Stimulated activated CD4-positive, alpha-beta T cell treated with anti-CD3 and anti-CD28 coated beads, Interleukin-2, amount 100 ng/mL, for 48 hours (primary cell): ENCODE results near the gene SPAG8.

Experiments used
- DNase-seq, 2 donors: peaks; one replicate each; pipeline ENCODE4 v3.0.0-alpha.2; 2020

Gene SPAG8, protein sequence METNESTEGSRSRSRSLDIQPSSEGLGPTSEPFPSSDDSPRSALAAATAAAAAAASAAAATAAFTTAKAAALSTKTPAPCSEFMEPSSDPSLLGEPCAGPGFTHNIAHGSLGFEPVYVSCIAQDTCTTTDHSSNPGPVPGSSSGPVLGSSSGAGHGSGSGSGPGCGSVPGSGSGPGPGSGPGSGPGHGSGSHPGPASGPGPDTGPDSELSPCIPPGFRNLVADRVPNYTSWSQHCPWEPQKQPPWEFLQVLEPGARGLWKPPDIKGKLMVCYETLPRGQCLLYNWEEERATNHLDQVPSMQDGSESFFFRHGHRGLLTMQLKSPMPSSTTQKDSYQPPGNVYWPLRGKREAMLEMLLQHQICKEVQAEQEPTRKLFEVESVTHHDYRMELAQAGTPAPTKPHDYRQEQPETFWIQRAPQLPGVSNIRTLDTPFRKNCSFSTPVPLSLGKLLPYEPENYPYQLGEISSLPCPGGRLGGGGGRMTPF

DNA sequence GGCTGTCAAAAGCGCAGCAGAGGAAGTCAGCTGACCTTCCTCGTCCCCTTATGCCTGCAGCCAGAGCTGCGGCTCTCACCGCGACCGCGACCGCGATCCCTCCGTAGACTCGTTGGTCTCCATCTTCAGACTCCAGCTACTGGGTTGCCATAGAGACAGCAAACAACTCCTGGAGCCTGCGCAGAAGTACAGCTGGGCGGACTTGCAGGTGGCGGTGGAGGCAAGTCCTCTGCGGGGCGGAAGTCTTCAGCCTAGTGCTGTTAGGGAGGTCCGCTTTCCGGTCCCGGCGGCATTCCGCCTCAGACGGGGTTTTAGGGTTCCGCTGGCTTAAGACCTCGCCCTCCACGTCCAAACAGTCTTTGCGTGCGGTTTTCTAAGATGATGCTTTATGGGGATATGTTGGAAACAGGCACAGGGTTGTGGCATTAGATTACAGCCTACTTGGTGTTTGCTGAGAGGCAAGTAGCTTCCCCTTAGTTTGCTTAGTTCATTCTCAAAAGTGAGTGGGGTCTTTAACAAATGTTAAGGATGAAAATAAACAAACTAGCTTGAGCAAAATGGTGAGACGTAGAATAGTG lies at the start of gene SPAG8:
TSS of gene SPAG8 (minus strand) at position 238 of the 578 bp plus-strand sequence. CDS start at position 123, 115 bp downstream.
- DNase-seq = peak; percentile 80 to 88

DNA sequence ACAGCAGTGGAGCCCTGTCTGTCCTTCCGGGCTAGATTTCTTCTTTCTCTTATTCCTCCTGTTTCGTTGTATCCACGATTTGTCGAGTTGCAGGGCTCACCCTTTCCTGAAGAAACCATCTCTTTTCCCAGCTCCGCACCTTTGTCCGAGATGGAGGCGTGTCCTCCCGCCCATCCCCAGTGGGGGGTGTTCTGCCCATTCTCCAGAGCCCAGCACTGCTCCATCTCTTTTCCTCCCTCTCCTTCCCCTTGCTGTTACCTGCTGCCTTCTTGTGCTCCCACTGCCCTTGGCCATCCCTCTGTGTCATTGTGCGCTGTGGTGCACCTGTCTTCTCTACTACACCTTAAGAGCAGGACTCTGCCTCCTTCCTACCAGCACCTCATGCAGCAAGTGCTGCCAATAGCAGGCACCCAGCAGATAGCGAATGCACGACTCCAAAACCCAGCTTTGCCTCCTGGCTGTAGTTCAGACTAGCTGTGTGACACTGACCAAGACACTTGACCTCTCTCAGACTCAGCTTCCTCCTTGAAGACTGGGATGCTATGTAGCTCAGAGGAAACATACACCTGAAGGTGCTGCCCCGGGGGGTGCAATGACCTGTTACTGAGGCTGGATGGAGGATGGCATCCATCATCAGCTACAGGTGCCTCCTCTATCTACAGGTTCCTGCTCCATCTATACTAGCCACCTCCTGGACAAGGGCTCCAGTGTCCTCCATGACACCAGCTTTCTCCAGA lies 49.3 kb upstream of the SPAG8 start:
- no peak for DNase-seq

DNA sequence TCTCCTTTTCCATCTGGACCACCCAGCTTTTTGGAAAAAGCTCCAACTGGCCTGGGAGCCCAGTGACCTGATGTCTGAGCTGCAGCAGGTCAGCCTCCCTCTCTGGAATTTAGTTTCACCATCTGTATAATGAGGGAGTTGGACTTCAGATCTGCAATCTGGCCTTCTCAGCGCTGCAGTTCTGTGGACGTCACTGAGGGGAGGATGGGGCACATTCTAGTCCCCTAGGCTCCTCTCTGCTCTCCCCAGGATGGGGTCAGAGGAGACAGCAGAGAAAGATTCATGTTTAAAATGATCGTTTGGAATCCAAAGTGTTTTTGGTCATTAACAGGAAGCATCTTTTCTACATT lies 47.9 kb upstream of the SPAG8 start:
- DNase-seq = no peak

DNA sequence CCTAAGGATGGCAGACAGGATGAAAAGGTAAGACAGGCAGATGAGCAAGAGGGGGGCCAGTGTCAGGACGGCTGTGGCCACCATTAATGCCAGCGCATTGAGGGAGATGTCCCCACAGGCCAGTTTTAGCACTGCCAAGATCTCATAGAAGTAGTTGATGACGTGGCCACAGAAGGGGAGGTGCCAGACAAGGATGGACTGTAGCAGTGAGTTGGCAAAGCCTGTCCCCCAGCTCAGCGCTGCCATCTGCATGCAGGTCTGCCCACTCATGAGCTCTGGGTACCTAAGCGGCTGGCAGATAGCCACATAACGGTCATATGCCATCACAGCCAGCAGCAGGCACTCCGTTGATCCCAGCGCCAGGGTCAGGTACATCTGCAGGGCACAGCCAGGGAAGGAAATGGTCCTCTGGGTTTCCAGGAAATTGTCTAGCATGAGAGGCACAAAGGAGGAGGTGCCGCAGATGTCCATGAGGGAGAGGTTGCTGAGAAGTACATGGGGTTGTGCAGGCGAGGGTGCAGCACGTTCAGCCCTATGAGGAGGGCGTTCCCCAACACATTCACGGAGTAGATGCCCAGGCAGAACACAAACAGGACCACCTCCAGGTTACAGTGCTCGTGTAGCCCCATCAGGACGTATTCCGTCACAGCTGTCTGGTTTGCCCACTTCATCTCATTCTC lies 47.4 kb upstream of the SPAG8 start:
- DNase-seq = no peak

DNA sequence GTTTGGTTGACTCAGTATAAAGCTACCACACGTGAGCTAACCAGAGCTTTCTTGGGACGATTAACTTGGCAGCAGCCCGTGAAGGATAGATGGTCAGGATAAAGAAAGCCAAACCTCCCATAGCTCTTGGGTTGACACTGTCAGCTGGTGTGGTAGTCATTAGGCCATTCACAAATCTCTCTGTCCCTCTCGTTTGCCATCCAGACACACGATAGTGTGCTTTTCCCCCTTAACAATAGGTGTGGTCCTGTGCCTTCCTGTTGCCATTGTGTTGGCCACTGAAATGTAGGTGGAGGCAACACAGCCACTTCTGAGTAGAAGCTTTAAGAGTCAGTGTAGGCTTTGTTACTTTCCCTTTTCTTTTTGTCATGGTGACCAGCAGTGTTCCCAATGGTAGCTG lies 46.4 kb upstream of the SPAG8 start:
- DNase-seq = no peak

DNA sequence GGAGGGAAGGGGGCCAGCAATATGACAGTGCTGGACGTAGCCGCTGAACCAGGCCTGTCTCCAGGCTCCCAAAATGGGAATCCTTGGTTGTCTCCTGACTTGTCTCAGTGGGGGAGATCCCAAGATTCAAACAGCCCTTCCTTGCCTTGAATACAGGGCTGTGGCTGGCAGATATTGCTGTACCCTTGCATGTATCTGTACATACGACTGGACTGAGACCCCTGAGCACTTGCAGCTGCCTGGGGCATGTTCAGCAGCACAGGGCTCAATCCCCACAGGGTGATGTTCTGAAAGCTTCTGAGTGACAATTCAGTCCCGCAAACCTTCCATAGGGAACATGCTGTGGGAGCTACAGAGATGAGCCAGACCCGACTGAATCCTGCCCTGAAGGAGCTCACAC lies 44.8 kb upstream of the SPAG8 start:
- no peak for DNase-seq

DNA sequence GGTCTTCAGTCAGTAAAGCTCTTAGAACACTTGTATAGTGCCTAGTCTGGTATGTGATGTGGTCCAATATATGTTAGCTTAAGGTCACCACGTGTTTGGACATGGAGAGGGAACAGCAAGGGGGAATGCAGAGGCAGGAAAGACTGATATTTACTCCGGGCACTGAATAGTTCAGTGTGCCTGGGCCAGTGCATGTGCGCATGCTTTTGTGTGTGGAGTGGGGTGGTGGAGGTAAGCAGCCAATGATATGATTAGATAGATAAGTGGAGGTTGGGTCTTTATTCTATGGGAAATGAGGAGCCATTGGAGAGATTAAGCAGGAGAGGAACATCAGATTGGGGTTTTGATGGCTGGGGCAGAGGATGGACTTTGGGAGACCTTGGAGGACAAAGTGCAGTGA lies 44.1 kb upstream of the SPAG8 start:
- no peak for DNase-seq

DNA sequence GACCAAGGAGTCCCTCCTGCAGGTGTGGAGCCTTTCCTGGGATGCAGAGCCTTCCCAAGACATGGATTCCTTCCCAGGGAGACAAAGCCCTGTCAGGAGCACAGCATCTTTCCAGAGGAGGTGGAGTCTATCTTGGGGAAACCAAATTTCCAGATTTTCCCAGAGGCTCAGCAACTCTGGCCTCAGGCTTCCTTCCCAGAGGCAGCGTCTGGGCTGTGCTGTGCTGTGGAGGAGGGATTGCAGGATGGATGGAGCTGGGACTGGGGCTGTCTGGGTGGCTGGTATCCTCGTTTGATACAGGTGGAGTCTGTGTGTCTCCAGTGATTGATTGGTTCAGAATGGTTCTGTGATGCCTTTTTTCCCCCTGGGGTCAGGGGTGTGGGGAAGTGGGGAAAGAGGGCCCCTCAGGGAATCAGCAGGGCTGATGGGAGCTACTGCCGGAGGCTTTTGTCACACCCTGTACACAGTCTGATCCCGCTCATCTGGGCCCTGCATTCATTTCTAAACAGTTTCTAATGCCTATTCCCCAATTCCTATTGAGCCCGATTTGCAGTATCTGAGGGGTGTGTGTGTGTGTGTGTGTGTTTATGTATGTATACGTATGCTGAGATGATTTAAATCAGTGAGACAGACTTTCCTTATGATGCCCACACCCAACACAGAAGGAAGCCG lies 42.2 kb upstream of the SPAG8 start:
- no peak for DNase-seq

DNA sequence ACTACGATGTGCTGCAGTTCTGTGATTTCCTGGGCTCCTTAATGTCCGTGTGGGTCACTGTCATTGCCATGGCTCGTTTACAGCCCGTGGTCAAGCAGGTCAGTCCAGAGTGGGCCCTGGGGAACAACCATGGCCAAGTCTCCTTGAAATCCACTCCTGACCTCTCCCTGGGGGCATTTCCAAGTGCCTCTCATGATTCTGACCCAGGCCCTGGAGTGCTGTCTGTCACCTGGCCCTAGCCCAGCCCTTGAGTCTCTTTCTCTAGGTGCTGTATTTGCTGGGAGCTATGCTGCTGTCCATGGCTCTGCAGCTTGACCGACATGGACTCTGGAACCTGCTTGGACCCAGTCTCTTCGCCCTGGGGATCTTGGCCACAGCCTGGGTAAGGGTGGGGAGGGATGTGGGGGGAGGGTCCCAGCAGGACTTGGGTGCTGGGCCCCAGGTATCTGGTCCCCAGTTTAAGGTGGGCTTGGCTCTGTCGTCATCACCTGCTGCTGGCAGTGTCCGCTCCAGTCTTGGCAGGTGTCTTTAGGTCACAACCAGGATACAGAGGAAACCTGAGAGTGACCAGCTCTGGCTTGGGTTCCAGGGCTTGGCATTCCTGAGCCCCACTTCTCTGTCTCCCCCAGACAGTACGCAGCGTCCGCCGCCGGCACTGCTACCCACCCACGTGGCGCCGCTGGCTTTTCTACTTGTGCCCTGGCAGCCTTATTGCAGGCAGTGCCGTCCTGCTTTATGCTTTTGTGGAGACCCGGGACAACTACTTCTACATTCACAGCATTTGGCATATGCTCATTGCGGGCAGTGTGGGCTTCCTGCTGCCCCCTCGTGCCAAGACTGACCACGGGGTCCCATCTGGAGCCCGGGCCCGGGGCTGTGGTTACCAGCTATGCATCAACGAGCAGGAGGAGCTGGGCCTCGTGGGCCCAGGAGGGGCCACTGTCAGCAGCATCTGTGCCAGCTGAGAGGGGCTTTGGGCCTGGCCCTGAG lies 41.1 kb upstream of the SPAG8 start:
- no peak for DNase-seq

DNA sequence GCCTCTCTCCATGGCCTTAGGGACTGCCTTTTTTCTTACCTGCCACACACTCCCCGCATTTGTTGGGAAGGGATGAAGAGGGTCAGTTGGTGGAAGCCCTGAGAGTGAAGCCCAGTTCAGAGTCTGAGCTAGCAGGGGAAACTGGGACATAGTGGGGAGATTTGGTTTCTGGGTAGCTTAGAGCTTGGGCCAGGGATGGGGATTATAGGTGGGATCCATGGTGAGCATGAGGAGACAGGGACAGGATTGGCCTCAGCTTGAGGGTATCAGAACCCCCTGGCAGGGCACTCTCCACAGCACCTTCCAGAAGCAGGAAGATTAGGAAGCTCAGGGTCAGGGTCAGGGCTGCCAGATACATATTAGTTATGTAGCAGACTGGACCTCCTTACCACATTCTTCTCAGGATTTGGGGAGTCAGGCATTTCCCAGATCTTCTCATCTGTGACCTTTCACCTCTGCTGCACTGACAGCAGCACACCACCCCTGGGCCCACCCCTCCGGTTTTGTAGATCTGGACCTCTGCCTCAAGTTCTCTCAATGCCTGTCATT lies 40.3 kb upstream of the SPAG8 start:
- DNase-seq = no peak

DNA sequence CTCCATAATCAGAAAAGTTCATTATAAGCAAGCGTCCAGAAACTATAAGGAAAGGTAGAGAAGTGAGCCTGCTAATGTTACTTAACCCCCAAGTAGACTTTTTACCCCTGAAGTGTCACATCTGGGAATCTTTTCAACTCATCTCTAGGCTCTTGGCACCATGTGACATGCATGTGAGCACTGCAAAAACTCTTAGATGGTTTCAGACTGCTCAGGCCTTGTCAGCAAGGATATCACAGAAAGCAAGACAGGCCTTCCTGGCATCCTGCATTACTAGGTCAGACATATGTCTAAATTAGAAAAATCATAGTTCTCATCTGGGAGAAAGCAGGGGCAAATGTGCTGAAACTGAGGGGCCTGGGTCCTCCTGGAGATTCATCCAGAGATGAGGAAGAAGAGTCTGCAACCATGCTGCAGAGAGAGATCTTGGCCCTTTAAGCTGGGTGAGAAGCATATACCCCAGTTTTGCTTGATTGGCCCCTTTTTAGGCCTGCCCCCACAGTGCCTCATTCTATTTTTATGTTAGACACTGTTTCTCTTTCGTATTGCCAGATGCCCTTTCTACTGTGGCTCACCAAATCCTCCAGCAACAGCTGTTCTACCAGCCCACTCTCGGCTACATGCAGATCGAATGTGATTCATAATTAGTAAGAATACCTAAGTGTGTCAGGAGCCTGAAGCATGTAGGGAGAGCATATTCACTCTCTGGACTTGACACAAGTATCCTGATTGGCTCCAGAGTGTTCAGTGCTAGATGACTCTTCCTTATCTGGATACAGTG lies 35.9 kb upstream of the SPAG8 start:
- peak in 1 of 2 donors; percentile 18 for DNase-seq

DNA sequence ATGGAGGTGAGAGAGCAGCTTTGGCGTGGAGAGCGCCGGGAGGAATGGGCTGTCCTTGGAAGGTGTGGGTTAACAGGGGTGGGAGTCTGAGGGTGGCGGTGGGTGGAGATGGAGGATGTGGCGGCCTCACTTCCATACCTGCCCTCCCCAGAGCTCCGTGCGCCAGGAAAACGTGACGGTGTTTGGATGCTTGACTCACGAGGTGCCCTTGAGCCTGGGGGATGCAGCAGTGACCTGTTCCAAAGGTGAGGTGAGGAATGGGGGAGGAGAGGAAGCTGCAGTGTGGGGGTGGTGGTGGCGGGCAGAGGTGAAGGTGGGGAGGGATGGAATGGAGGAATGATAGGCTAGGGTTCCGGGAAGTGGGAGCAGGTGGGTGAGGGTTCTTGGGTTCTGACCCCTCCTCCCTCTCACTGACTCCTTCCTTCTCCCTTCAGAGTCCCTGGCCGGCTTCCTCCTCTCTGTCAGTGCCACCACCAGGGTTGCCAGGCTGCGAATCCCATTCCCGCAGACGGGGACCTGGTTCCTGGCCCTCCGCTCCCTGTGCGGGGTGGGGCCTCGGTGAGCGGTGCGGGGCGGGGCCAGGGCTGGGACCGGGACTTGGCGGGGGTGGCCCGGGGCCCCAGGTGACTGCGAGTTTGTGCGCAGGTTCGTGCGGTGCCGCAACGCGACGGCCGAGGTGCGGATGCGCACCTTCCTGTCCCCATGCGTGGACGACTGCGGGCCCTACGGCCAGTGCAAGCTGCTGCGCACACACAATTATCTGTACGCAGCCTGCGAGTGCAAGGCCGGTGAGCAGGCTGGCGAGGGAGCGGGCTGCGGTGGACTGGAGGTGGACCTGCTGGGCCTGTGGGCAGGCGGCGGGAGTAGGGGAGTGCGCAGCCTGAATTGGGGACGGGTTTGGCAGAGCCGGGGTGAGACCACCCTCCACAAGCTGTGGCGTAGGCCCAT lies 34.0 kb upstream of the SPAG8 start:
- no peak for DNase-seq

DNA sequence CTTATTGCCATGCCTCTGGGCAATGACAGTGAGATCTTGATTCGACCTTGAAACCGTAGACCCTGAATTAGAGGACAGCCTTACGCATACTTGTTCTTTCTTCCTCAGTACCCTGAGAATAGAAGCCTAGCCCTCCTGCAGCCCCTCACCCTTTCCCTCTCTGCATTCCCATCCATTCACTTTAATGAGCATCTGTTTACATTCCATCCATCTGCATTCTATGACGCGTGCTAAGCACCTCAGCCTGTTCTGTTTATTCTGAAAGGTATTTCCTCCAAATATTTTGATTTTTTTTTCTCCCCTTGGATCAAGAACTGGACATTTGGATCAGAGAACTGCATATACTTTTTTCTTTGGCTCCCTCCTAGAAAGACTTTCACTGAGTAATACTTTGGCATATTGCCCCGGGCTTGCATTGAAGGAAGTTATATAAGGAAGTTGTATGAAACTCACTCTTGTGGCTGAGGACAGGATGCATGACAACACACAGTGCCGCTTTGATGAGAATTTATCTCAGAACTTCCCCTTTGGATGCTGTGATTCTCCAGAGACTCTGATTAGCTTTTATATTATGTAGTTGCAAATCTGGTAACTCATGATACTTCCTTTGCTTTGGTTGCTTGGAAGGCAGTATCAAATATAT lies 32.7 kb upstream of the SPAG8 start:
- no peak for DNase-seq

DNA sequence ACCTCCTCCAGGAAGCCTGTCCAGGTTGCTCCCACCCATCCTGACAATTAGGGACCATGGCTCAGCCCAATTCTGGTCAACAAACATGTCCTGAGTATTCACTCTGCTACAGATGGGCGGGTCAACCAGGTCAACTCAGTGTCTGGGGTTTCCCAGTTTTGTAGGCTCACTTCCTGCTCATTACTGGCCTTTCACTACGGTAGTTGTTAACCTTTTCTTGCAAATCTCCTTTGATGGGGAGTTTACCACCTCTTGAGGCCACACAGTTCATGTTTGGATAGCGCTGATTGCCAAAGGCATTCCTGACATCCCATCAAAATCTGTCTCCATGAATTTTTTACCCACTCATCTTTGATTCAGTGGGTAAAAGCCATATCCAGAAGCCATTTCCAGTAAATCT lies 30.7 kb upstream of the SPAG8 start:
- DNase-seq = no peak

DNA sequence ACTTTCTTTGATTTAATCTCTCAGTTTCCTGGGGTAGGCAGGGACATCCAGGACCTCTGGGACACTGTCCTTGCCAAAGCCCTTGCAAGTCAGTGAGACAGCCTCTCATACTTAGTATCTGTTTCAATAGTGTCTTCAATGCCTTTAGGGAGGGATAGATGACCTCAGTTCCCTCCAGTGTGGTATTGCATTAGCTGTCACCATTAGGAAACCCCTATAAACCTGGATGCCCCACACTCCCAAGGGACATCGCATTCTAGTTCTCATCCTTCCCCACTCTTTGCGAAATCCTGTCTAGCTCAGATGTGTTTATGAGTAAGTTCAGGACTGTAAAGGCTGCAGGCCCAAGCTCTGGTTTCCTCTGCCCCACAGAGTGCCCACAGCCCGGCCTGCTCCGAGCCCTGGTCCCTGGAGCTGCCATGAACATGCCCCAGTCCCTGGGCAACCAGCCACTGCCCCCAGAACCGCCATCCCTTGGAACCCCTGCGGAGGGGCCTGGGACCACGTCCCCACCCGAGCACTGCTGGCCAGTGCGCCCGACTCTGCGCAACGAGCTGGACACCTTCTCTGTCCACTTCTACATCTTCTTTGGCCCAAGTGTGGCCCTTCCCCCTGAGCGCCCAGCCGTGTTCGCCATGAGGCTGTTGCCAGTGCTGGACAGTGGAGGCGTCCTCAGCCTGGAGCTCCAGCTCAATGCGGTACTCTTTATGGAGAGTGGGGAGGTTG lies 30.1 kb upstream of the SPAG8 start:
- no peak for DNase-seq

DNA sequence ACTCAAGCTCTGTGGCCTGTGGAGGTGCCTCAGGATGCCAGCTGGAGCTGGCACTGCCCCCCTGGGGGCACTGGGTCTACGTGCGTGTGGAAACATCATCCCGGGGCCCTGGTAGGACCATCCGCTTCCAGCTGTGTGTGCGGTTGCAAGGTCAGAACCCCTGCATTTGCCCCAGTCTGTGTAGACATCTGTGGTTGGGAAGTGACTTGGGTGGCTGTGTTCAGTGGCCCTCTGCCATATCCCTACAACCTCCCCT lies 29.5 kb upstream of the SPAG8 start:
- no peak for DNase-seq

DNA sequence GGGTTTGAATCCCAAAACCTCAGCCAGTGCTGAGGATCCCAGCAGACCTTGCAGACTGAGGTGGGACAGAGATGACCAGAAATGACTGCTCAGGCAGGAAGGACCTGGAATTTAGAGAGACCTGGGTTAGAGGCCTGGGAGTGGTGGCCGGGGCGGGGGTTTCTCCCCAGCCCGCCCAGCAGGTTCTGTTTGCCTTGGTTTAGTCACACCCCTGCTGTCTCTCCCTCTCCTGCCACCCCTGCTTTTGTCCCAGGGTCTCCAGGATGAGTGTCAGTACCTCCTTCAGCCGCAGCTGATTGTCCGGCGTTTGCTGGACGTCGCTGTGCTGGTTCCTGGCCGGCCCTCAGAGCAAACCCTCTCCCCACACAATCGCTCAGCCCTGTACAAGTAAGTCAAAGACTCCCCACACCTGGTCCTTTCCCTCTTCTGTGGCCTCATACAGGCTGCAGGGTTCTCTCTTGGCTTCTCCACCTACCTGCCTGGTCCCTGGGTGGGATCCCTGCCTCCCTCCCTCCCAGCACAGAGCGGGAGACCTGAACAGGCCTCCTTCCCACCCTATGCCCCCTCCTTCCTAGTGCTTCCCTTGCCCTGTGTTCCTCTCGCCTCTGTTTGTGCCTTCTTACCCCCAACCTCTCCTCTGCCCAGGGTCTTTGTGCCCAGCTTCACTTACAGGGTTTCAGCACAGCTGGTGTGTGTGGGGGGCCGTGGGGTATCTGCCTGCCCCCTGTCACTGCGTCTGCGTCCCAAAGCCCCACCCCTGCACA lies 29.0 kb upstream of the SPAG8 start:
- DNase-seq = no peak
